HG02981 (cell line): ENCODE results near the gene ATP13A2.

ENCODE experiments used
- ATAC-seq: cut with Tn5 transposase; IDR thresholded peaks from one replicate; pipeline ENCODE4 v1.9.1; 2021; ENCODE audit warnings: mild to moderate bottlenecking, moderate library complexity; ENCODE audit not compliant: unreplicated experiment

Gene ATP13A2

GRCh38 chr1:17004466-17005364 is 7.0 kb downstream of the ATP13A2 start:
- no peak for ATAC-seq

GRCh38 chr1:17002524-17002902 is 9.2 kb downstream of the ATP13A2 start:
- ATAC-seq: no peak

GRCh38 chr1:17001760-17002523 is 9.8 kb downstream of the ATP13A2 start:
- ATAC-seq: no peak

- no peak for ATAC-seq
Observed at GRCh38 chr1:16999863-17000262, 11.9 kb downstream of the ATP13A2 start.

GRCh38 chr1:16998589-16998988 is 13.1 kb downstream of the ATP13A2 start:
- no peak for ATAC-seq

GRCh38 chr1:16996845-16997244 is 14.9 kb downstream of the ATP13A2 start:
- ATAC-seq: no peak

GRCh38 chr1:16993521-16994038 is 18.1 kb downstream of the ATP13A2 start:
- no peak for ATAC-seq

- ATAC-seq: no peak
Observed at GRCh38 chr1:16992675-16993074, 19.1 kb downstream of the ATP13A2 start.

GRCh38 chr1:16992102-16992501 is 19.6 kb downstream of the ATP13A2 start:
- no peak for ATAC-seq

- no peak for ATAC-seq
Observed at GRCh38 chr1:16991571-16991970, 20.2 kb downstream of the ATP13A2 start.

- ATAC-seq: no peak
Observed at GRCh38 chr1:16989676-16990391, 21.9 kb downstream of the ATP13A2 start.

- ATAC-seq: no peak
Observed at GRCh38 chr1:16988210-16988609, 23.5 kb downstream of the ATP13A2 start.

GRCh38 chr1:16986962-16987361 is 24.8 kb downstream of the ATP13A2 start:
- ATAC-seq: no peak

GRCh38 chr1:16986560-16986959 is 25.2 kb downstream of the ATP13A2 start:
- no peak for ATAC-seq

- no peak for ATAC-seq
Observed at GRCh38 chr1:16986113-16986512, 25.6 kb downstream of the ATP13A2 start.

GRCh38 chr1:16984717-16985116 is 27.0 kb downstream of the ATP13A2 start:
- no peak for ATAC-seq

- ATAC-seq: no peak
Observed at GRCh38 chr1:16983649-16984048, 28.1 kb downstream of the ATP13A2 start.

GRCh38 chr1:16982902-16983301 is 28.8 kb downstream of the ATP13A2 start:
- no peak for ATAC-seq

GRCh38 chr1:16981269-16981849 is 30.4 kb downstream of the ATP13A2 start:
- ATAC-seq: no peak

- ATAC-seq: no peak
Observed at GRCh38 chr1:16980473-16981268, 31.1 kb downstream of the ATP13A2 start, which contains the start of gene MFAP2. Gene MFAP2 (minus strand): TSS chr1:16980620. CDS start chr1:16978273, 2,347 bp downstream.
